Measurements from ENCODE around the gene RINL. TPM values are rescaled to one million over a fixed set of nuclear protein-coding genes. Genes with fewer than 3 reads are reported as not detected.
A peak's percentile ranks its signal among the peaks of the same experiment; 100 is the strongest.

RINL gene
- total RNA-seq, 4 donors from 2014 or later, result 0.95 to 3.3 (median 2.9) TPM

GRCh38 chr19:38845374-38846024 lies 32.6 kb downstream of the RINL start:
- Histone ChIP-seq H3K27ac (peak overlapping the region; percentile 97 to 100 (median 99)), H3K36me3 (peaks cover 14 to 74% of the 10 kb centered on the region in 2 donors), H3K4me3 (no peak overlapping the region), H3K9me3 (no peaks in the 10 kb centered on the region), H3K4me1 (peaks cover 70 to 71% of the 10 kb centered on the region in 2 donors), H3K27me3 (no peaks in the 10 kb centered on the region)
- no peak for ATAC-seq
- peak; percentile 59 to 71 for DNase-seq
- in situ Hi-C loops (cut with MboI; ENCODE audit: low sequenced_read_pairs in 4 of 4) (loop anchor here in 2 of 4 donors (10.0 to 25.0 kb wide), 4 partner anchors 49 to 458 kb away; partner anchors contain the start of genes ACTN4 (in 1 of the 2), GGN (in 1 of the 2), NFKBIB (in 1 of the 2) and SIRT2 (in 1 of the 2)), intact Hi-C loops (cut with DNase I; ENCODE audit: low total_unique reads) (no loop called here)
- TF ChIP-seq CTCF (IDR thresholded peaks at IDR 0.05 in 4 of 5, conservative IDR thresholded peaks at IDR 0.05 in 1 of 5), result no peak
- TF ChIP-seq POLR2A (IDR thresholded peaks at IDR 0.05), result peak in 1 of 2 donors; percentile 27

- Histone ChIP-seq H3K9me3 (no peaks in the 10 kb centered on the region), H3K4me1 (peaks cover 78 to 83% of the 10 kb centered on the region in 2 donors), H3K27ac (peak overlapping the region; percentile 97 to 100 (median 99)), H3K36me3 (peaks cover 14 to 87% of the 10 kb centered on the region in 2 donors), H3K4me3 (no peak overlapping the region), H3K27me3 (no peaks in the 10 kb centered on the region)
- ATAC-seq, result no peak
- intact Hi-C loops (cut with DNase I; ENCODE audit: low total_unique reads), result no loop called here
- TF ChIP-seq POLR2A (IDR thresholded peaks at IDR 0.05) (no peak), CTCF (IDR thresholded peaks at IDR 0.05 in 4 of 5, conservative IDR thresholded peaks at IDR 0.05 in 1 of 5) (no peak)
- in situ Hi-C loops (cut with MboI; ENCODE audit: low sequenced_read_pairs in 4 of 4), result loop anchor here in 2 of 4 donors (10.0 to 25.0 kb wide), 4 partner anchors 51 to 457 kb away; partner anchors contain the start of genes ACTN4 (in 1 of the 2), GGN (in 1 of the 2), NFKBIB (in 1 of the 2) and SIRT2 (in 1 of the 2)
- DNase-seq, result no peak
Observed at GRCh38 chr19:38844093-38844686, 33.9 kb downstream of the RINL start.

- H3K9me3 ChIP-seq, result no peaks in the 10 kb centered on the region
- in situ Hi-C loops (cut with MboI; ENCODE audit: low sequenced_read_pairs in 4 of 4) (loop anchor here in 2 of 4 donors (10.0 to 25.0 kb wide), 4 partner anchors 52 to 456 kb away; partner anchors contain the start of genes ACTN4 (in 1 of the 2), GGN (in 1 of the 2), NFKBIB (in 1 of the 2) and SIRT2 (in 1 of the 2)), intact Hi-C loops (cut with DNase I; ENCODE audit: low total_unique reads) (no loop called here)
- DNase-seq, result no peak
- TF ChIP-seq CTCF (IDR thresholded peaks at IDR 0.05 in 4 of 5, conservative IDR thresholded peaks at IDR 0.05 in 1 of 5) (no peak), POLR2A (IDR thresholded peaks at IDR 0.05) (no peak)
- peaks cover 80 to 86% of the 10 kb centered on the region in 2 donors for H3K4me1 ChIP-seq
- H3K27ac ChIP-seq, result peak overlapping the region; percentile 97 to 100 (median 99)
- H3K36me3 ChIP-seq, result peaks cover 15 to 96% of the 10 kb centered on the region in 2 donors
- no peak overlapping the region for H3K4me3 ChIP-seq
- no peak for ATAC-seq
- no peaks in the 10 kb centered on the region for H3K27me3 ChIP-seq
Observed at GRCh38 chr19:38843175-38843758, 34.8 kb downstream of the RINL start.

- in situ Hi-C loops (cut with MboI; ENCODE audit: low sequenced_read_pairs in 4 of 4), result loop anchor here in 2 of 4 donors (10.0 to 25.0 kb wide), 4 partner anchors 52 to 455 kb away; partner anchors contain the start of genes ACTN4 (in 1 of the 2), GGN (in 1 of the 2), NFKBIB (in 1 of the 2) and SIRT2 (in 1 of the 2)
- intact Hi-C loops (cut with DNase I; ENCODE audit: low total_unique reads), result no loop called here
- Histone ChIP-seq H3K36me3 (peaks cover 19 to 100% of the 10 kb centered on the region in 2 donors), H3K27ac (peak overlapping the region; percentile 91 to 100 (median 98)), H3K4me1 (peaks cover 80 to 85% of the 10 kb centered on the region in 2 donors), H3K9me3 (no peaks in the 10 kb centered on the region), H3K4me3 (no peak overlapping the region), H3K27me3 (no peaks in the 10 kb centered on the region)
- ATAC-seq, result no peak
- TF ChIP-seq CTCF (IDR thresholded peaks at IDR 0.05 in 4 of 5, conservative IDR thresholded peaks at IDR 0.05 in 1 of 5) (no peak), POLR2A (IDR thresholded peaks at IDR 0.05) (no peak)
- no peak for DNase-seq
Observed at GRCh38 chr19:38842439-38843174, 35.5 kb downstream of the RINL start.
